HEK293 (cell line): ENCODE measurements around the gene BLVRB.

Experiments
- IKZF3 ChIP-seq: fragments of 450-650 bp; IDR thresholded peaks from 2 replicates; pipeline ENCODE4 v1.5.0; 2018; ENCODE audit warnings: missing biosample characterization, mild to moderate bottlenecking, missing genetic modification characterization, moderate library complexity
- SP2 ChIP-seq: fragments of 450-650 bp; formaldehyde crosslinking; IDR thresholded peaks from 2 replicates; pipeline ENCODE4 v1.5.1; 2016; ENCODE audit warnings: missing biosample characterization, missing genetic modification characterization
- YY2 ChIP-seq: fragments of 450-650 bp; formaldehyde crosslinking; IDR thresholded peaks from 2 replicates; pipeline ENCODE4 v1.5.1; 2016; ENCODE audit warnings: missing biosample characterization, missing genetic modification characterization
- ZBTB21 ChIP-seq: fragments of 450-650 bp; formaldehyde crosslinking; IDR thresholded peaks from 2 replicates; pipeline ENCODE4 v1.5.1; 2017; ENCODE audit warnings: missing biosample characterization, missing genetic modification characterization
- ZBTB7A ChIP-seq: fragments of 450-650 bp; formaldehyde crosslinking; IDR thresholded peaks from 2 replicates; pipeline ENCODE4 v1.5.1; 2016; ENCODE audit warnings: low read depth, missing biosample characterization, missing genetic modification characterization
- ZFP37 ChIP-seq: fragments of 450-650 bp; formaldehyde crosslinking; IDR thresholded peaks from 2 replicates; pipeline ENCODE4 v1.5.1; 2016; ENCODE audit warnings: missing biosample characterization, missing genetic modification characterization
- ZNF16 ChIP-seq: fragments of 450-650 bp; formaldehyde crosslinking; IDR thresholded peaks from 2 replicates; pipeline ENCODE4 v1.5.1; 2016; ENCODE audit warnings: low read depth, missing biosample characterization, missing genetic modification characterization
- ZNF394 ChIP-seq: fragments of 450-650 bp; formaldehyde crosslinking; IDR thresholded peaks from 2 replicates; pipeline ENCODE4 v1.5.1; 2016; ENCODE audit warnings: missing biosample characterization, missing genetic modification characterization, mild to moderate bottlenecking, moderate library complexity, borderline replicate concordance
- ZNF571 ChIP-seq: fragments of 450-650 bp; formaldehyde crosslinking; IDR thresholded peaks from 2 replicates; pipeline ENCODE4 v1.5.0; 2017; ENCODE audit warnings: missing biosample characterization, missing genetic modification characterization
- ZNF623 ChIP-seq: fragments of 450-650 bp; formaldehyde crosslinking; IDR thresholded peaks from 2 replicates; pipeline ENCODE4 v1.5.1; 2016; ENCODE audit warnings: missing biosample characterization, missing genetic modification characterization
- TF ChIP-seq, protein P1 (sequence below): fragments of 450-650 bp; formaldehyde crosslinking; IDR thresholded peaks from 2 replicates; pipeline ENCODE4 v1.5.1; 2016; ENCODE audit warnings: missing biosample characterization, missing genetic modification characterization
- TF ChIP-seq, protein P2 (sequence below): fragments of 450-650 bp; formaldehyde crosslinking; conservative IDR thresholded peaks from 2 replicates; pipeline ENCODE4 v1.5.1; 2016; ENCODE audit warnings: low read depth, missing biosample characterization, missing genetic modification characterization
- TF ChIP-seq, protein P3 (sequence below): fragments of 450-650 bp; formaldehyde crosslinking; IDR thresholded peaks from 2 replicates; pipeline ENCODE4 v1.5.1; 2017; ENCODE audit warnings: missing biosample characterization, missing genetic modification characterization
- TF ChIP-seq, protein P4 (sequence below): sonication (generic); formaldehyde crosslinking; IDR thresholded peaks from 2 replicates; pipeline ENCODE4 v1.8.1; 2022; ENCODE audit warnings: mild to moderate bottlenecking, moderate library complexity, missing genetic modification reagents
- TF ChIP-seq, protein P5 (sequence below): fragments of 450-650 bp; formaldehyde crosslinking; IDR thresholded peaks from 2 replicates; pipeline ENCODE4 v1.5.1; 2016; ENCODE audit warnings: missing biosample characterization, missing genetic modification characterization, borderline replicate concordance
- TF ChIP-seq, protein P6 (sequence below): fragments of 450-650 bp; formaldehyde crosslinking; IDR thresholded peaks from 2 replicates; pipeline ENCODE4 v1.5.1; 2016; ENCODE audit warnings: missing biosample characterization, missing genetic modification characterization

BLVRB gene

DNA sequence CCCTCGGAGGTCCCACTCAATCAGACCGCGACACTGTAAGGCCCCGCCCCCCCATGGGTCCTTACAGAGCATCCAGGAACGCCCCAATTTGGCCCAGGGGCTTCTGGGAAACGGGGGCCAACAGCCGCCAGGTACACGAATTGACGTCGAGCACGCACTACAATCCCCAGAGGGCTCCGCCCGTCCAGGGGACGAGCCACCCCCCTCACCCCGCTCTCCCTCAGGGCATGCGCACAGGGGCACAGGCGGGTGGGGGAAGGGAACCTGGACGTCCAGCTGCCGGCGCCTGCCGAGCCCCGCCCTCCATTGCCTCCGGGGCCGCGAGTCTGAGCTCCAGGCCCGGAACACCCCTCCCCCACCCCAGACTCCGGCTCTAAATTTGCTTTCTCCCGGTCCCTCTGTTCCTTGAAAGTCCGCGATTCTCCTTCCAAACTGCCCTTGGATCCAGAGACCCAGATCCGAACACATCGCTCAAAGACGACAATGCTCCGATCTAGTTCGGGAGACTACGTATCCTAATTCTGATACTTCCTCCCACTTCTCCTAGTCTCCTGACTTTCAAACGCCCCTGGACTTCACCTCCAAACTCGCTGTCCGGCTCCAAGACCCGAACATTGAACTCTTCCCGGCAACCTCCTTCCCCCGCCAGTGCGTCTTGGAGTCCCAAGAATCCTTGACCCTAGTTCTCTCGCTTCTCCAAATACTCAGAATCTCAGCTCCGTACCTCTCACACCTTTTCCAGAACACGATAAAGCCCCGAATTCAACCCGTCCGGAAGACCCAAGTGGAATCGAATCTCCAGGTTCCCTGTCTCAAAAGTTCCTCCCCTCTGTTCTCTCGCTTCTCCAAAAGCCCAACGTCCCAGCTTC is 22.2 kb downstream of the BLVRB start (continued):
- TF ChIP-seq ZNF16 (tag by site-specific recombination), result peak; percentile 34; the same call in 1 of the 2 replicates
- TF ChIP-seq, protein P1, sequence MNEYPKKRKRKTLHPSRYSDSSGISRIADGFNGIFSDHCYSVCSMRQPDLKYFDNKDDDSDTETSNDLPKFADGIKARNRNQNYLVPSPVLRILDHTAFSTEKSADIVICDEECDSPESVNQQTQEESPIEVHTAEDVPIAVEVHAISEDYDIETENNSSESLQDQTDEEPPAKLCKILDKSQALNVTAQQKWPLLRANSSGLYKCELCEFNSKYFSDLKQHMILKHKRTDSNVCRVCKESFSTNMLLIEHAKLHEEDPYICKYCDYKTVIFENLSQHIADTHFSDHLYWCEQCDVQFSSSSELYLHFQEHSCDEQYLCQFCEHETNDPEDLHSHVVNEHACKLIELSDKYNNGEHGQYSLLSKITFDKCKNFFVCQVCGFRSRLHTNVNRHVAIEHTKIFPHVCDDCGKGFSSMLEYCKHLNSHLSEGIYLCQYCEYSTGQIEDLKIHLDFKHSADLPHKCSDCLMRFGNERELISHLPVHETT (tag by site-specific recombination), result peak; percentile 48; the same call in 1 of the 2 replicates
- TF ChIP-seq, protein P2, sequence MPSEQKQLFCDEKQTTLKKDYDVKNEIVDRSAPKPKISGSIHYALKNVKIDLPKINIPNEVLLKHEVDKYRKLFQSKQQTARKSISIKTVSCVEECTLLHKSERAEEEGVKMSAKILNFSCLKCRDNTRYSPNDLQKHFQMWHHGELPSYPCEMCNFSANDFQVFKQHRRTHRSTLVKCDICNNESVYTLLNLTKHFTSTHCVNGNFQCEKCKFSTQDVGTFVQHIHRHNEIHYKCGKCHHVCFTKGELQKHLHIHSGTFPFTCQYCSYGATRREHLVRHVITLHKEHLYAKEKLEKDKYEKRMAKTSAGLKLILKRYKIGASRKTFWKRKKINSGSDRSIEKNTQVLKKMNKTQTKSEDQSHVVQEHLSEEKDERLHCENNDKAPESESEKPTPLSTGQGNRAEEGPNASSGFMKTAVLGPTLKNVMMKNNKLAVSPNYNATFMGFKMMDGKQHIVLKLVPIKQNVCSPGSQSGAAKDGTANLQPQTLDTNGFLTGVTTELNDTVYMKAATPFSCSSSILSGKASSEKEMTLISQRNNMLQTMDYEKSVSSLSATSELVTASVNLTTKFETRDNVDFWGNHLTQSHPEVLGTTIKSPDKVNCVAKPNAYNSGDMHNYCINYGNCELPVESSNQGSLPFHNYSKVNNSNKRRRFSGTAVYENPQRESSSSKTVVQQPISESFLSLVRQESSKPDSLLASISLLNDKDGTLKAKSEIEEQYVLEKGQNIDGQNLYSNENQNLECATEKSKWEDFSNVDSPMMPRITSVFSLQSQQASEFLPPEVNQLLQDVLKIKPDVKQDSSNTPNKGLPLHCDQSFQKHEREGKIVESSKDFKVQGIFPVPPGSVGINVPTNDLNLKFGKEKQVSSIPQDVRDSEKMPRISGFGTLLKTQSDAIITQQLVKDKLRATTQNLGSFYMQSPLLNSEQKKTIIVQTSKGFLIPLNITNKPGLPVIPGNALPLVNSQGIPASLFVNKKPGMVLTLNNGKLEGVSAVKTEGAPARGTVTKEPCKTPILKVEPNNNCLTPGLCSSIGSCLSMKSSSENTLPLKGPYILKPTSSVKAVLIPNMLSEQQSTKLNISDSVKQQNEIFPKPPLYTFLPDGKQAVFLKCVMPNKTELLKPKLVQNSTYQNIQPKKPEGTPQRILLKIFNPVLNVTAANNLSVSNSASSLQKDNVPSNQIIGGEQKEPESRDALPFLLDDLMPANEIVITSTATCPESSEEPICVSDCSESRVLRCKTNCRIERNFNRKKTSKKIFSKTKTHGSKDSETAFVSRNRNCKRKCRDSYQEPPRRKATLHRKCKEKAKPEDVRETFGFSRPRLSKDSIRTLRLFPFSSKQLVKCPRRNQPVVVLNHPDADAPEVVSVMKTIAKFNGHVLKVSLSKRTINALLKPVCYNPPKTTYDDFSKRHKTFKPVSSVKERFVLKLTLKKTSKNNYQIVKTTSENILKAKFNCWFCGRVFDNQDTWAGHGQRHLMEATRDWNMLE (tag by site-specific recombination), result peak; percentile 54; the same call in 1 of the 2 replicates
- peak; percentile 36; the same call in 1 of the 2 replicates for TF ChIP-seq YY2
- peak; percentile 99 for TF ChIP-seq SP2 (tag by site-specific recombination)
- TF ChIP-seq, protein P3, sequence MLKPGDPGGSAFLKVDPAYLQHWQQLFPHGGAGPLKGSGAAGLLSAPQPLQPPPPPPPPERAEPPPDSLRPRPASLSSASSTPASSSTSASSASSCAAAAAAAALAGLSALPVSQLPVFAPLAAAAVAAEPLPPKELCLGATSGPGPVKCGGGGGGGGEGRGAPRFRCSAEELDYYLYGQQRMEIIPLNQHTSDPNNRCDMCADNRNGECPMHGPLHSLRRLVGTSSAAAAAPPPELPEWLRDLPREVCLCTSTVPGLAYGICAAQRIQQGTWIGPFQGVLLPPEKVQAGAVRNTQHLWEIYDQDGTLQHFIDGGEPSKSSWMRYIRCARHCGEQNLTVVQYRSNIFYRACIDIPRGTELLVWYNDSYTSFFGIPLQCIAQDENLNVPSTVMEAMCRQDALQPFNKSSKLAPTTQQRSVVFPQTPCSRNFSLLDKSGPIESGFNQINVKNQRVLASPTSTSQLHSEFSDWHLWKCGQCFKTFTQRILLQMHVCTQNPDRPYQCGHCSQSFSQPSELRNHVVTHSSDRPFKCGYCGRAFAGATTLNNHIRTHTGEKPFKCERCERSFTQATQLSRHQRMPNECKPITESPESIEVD (tag by site-specific recombination), result no peak
- TF ChIP-seq ZBTB7A (tag by site-specific recombination), result peak; percentile 96
- 0 out of 2 replicates have a peak, but pooled peaks have one; percentile 25 for TF ChIP-seq ZNF623 (tag by site-specific recombination)
- TF ChIP-seq ZFP37, result peak; percentile 58; the same call in 1 of the 2 replicates
- TF ChIP-seq ZNF394, result peak; percentile 17; the same call in 1 of the 2 replicates
- TF ChIP-seq ZBTB21 (tag by site-specific recombination), result peak; percentile 55; the same call in 1 of the 2 replicates
- peak; percentile 96 for TF ChIP-seq IKZF3 (tag by site-specific recombination)
- TF ChIP-seq, protein P4, sequence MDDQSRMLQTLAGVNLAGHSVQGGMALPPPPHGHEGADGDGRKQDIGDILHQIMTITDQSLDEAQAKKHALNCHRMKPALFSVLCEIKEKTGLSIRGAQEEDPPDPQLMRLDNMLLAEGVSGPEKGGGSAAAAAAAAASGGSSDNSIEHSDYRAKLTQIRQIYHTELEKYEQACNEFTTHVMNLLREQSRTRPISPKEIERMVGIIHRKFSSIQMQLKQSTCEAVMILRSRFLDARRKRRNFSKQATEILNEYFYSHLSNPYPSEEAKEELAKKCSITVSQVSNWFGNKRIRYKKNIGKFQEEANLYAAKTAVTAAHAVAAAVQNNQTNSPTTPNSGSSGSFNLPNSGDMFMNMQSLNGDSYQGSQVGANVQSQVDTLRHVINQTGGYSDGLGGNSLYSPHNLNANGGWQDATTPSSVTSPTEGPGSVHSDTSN, result 0 out of 2 replicates have a peak, but pooled peaks have one; percentile 37
- TF ChIP-seq, protein P5, sequence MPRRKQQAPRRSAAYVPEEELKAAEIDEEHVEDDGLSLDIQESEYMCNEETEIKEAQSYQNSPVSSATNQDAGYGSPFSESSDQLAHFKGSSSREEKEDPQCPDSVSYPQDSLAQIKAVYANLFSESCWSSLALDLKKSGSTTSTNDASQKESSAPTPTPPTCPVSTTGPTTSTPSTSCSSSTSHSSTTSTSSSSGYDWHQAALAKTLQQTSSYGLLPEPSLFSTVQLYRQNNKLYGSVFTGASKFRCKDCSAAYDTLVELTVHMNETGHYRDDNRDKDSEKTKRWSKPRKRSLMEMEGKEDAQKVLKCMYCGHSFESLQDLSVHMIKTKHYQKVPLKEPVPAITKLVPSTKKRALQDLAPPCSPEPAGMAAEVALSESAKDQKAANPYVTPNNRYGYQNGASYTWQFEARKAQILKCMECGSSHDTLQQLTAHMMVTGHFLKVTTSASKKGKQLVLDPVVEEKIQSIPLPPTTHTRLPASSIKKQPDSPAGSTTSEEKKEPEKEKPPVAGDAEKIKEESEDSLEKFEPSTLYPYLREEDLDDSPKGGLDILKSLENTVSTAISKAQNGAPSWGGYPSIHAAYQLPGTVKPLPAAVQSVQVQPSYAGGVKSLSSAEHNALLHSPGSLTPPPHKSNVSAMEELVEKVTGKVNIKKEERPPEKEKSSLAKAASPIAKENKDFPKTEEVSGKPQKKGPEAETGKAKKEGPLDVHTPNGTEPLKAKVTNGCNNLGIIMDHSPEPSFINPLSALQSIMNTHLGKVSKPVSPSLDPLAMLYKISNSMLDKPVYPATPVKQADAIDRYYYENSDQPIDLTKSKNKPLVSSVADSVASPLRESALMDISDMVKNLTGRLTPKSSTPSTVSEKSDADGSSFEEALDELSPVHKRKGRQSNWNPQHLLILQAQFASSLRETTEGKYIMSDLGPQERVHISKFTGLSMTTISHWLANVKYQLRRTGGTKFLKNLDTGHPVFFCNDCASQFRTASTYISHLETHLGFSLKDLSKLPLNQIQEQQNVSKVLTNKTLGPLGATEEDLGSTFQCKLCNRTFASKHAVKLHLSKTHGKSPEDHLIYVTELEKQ, result peak; percentile 71; the same call in 1 of the 2 replicates
- TF ChIP-seq ZNF571 (tag by site-specific recombination), result no peak
- TF ChIP-seq, protein P6, sequence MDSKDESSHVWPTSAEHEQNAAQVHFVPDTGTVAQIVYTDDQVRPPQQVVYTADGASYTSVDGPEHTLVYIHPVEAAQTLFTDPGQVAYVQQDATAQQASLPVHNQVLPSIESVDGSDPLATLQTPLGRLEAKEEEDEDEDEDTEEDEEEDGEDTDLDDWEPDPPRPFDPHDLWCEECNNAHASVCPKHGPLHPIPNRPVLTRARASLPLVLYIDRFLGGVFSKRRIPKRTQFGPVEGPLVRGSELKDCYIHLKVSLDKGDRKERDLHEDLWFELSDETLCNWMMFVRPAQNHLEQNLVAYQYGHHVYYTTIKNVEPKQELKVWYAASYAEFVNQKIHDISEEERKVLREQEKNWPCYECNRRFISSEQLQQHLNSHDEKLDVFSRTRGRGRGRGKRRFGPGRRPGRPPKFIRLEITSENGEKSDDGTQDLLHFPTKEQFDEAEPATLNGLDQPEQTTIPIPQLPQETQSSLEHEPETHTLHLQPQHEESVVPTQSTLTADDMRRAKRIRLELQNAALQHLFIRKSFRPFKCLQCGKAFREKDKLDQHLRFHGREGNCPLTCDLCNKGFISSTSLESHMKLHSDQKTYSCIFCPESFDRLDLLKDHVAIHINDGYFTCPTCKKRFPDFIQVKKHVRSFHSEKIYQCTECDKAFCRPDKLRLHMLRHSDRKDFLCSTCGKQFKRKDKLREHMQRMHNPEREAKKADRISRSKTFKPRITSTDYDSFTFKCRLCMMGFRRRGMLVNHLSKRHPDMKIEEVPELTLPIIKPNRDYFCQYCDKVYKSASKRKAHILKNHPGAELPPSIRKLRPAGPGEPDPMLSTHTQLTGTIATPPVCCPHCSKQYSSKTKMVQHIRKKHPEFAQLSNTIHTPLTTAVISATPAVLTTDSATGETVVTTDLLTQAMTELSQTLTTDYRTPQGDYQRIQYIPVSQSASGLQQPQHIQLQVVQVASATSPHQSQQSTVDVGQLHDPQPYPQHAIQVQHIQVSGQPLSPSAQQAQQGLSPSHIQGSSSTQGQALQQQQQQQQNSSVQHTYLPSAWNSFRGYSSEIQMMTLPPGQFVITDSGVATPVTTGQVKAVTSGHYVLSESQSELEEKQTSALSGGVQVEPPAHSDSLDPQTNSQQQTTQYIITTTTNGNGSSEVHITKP (tag by site-specific recombination), result peak; percentile 80
